ENCODE data around the gene USP36.
"Not testable (repeated sequence)": the region's sequence is repeated elsewhere in the genome, so short reads cannot be mapped to it uniquely, and the experiment has no call there.

The USP36 gene

GRCh38 chr17:78789149-78789662, 51.4 kb downstream of the USP36 start:
- no peak for DNase-seq

- no peak for DNase-seq
These were observed 52.2 kb downstream of the USP36 start for GRCh38 chr17:78788451-78788850.

GRCh38 chr17:78787444-78787843, 53.2 kb downstream of the USP36 start:
- no peak for DNase-seq

GRCh38 chr17:78785663-78786057, 55.0 kb downstream of the USP36 start:
- no peak for DNase-seq

- no peak for DNase-seq
These were observed 55.5 kb downstream of the USP36 start for GRCh38 chr17:78785011-78785662.

- DNase-seq: no peak
These were observed 56.3 kb downstream of the USP36 start for GRCh38 chr17:78784352-78784751.

- DNase-seq: no peak
These were observed 56.8 kb downstream of the USP36 start for GRCh38 chr17:78783711-78784324.

GRCh38 chr17:78781893-78782304, 58.7 kb downstream of the USP36 start, which contains the start of gene CYTH1:
Gene CYTH1 (minus strand): TSS chr17:78782273. CDS start chr17:78782223, 50 bp downstream.
- no peak for DNase-seq

- DNase-seq: no peak
These were observed 59.3 kb downstream of the USP36 start for GRCh38 chr17:78781104-78781892.

- no peak for DNase-seq
These were observed 60.3 kb downstream of the USP36 start for GRCh38 chr17:78780335-78780734.

GRCh38 chr17:78779850-78780249, 60.8 kb downstream of the USP36 start:
- no peak for DNase-seq

GRCh38 chr17:78779286-78779651, 61.3 kb downstream of the USP36 start:
- DNase-seq: not testable (repeated sequence)

GRCh38 chr17:78777881-78778280, 62.7 kb downstream of the USP36 start:
- DNase-seq: no peak

- no peak for DNase-seq
These were observed 65.5 kb downstream of the USP36 start for GRCh38 chr17:78774956-78775571.

- no peak for DNase-seq
These were observed 66.2 kb downstream of the USP36 start for GRCh38 chr17:78774453-78774852.

- no peak for DNase-seq
These were observed 68.7 kb downstream of the USP36 start for GRCh38 chr17:78771758-78772382.

GRCh38 chr17:78769196-78769773, 71.3 kb downstream of the USP36 start:
- DNase-seq: no peak

GRCh38 chr17:78767806-78768205, 72.8 kb downstream of the USP36 start:
- no peak for DNase-seq

GRCh38 chr17:78766743-78767294, 73.8 kb downstream of the USP36 start:
- DNase-seq: no peak

GRCh38 chr17:78766225-78766624, 74.4 kb downstream of the USP36 start:
- DNase-seq: no peak

- no peak for DNase-seq
These were observed 74.8 kb downstream of the USP36 start for GRCh38 chr17:78765821-78766220.

GRCh38 chr17:78764871-78765270, 75.7 kb downstream of the USP36 start:
- DNase-seq: no peak
